GM23338 (cell line): Measurements from ENCODE around the gene POLR3G. TPM values are rescaled to one million over a fixed set of nuclear protein-coding genes. Genes with fewer than 3 reads are reported as not detected.

Experiments
- ATAC-seq: fragments of 200-7000 bp; cut with Tn5 transposase; 3 replicates; pipeline ENCODE4 v1.9.1; 2020
- DNase-seq: peaks from one replicate; pipeline ENCODE4 v3.0.0-alpha.2; 2015; ENCODE audit warnings: low spot score
- H2AFZ ChIP-seq: fragments of 200-600 bp; sonication (generic); 2 replicates; pipeline ENCODE4 v1.8.0; 2016; ENCODE audit warnings: antibody characterized with exemption, mild to moderate bottlenecking, moderate library complexity
- H3F3A ChIP-seq: fragments of 200-600 bp; sonication (generic); replicated peaks from 2 replicates; pipeline ENCODE4 v1.8.0; 2017; ENCODE audit warnings: antibody characterized with exemption, mixed run types, low read depth
- H3K27ac ChIP-seq: fragments of 200-600 bp; sonication (generic); 2 replicates; pipeline ENCODE4 v1.6.1; 2016; ENCODE audit warnings: low read depth
- H3K27me3 ChIP-seq: fragments of 200-600 bp; sonication (generic); 2 replicates; pipeline ENCODE4 v1.8.0; 2016; ENCODE audit warnings: mild to moderate bottlenecking, mixed run types, moderate library complexity; ENCODE audit not compliant: insufficient read depth
- H3K36me3 ChIP-seq: fragments of 200-600 bp; sonication (generic); 2 replicates; pipeline ENCODE4 v1.8.0; 2016; ENCODE audit warnings: mild to moderate bottlenecking; ENCODE audit not compliant: insufficient read depth
- H3K4me1 ChIP-seq: fragments of 200-600 bp; sonication (generic); 2 replicates; pipeline ENCODE4 v1.8.0; 2016; ENCODE audit warnings: mild to moderate bottlenecking, moderate library complexity; ENCODE audit not compliant: insufficient read depth
- H3K4me2 ChIP-seq: fragments of 200-600 bp; sonication (generic); 2 replicates; pipeline ENCODE4 v1.7.1; 2017; ENCODE audit warnings: mixed run types
- H3K4me3 ChIP-seq: fragments of 200-600 bp; sonication (generic); 2 replicates; pipeline ENCODE4 v1.6.1; 2016; ENCODE audit warnings: mixed run types
- H3K79me2 ChIP-seq: fragments of 200-600 bp; sonication (generic); replicated peaks from 2 replicates; pipeline ENCODE4 v1.8.0; 2017; ENCODE audit warnings: mild to moderate bottlenecking; ENCODE audit not compliant: insufficient read depth
- H3K9me2 ChIP-seq: fragments of 200-600 bp; sonication (generic); 2 replicates; pipeline ENCODE4 v1.8.0; 2017; ENCODE audit not compliant: insufficient read depth
- H4K20me1 ChIP-seq: fragments of 200-600 bp; sonication (generic); replicated peaks from 2 replicates; pipeline ENCODE4 v1.8.0; 2017; ENCODE audit warnings: mild to moderate bottlenecking; ENCODE audit not compliant: insufficient read depth
- H3K27ac Mint-ChIP-seq: 2 replicates; pipeline ENCODE4 v1.8.0; 2020; ENCODE audit warnings: inconsistent platforms, mild to moderate bottlenecking, moderate library complexity, mixed read lengths
- H3K27me3 Mint-ChIP-seq: 3 replicates; pipeline ENCODE4 v1.8.0; 2022; ENCODE audit warnings: low read depth, mild to moderate bottlenecking, moderate library complexity, mixed read lengths, inconsistent platforms; ENCODE audit not compliant: insufficient read depth, poor library complexity
- H3K36me3 Mint-ChIP-seq: 3 replicates; pipeline ENCODE4 v1.8.0; 2021; ENCODE audit warnings: low read depth, mild to moderate bottlenecking, inconsistent platforms, moderate library complexity, mixed read lengths
- H3K4me1 Mint-ChIP-seq: 3 replicates; pipeline ENCODE4 v1.8.0; 2020; ENCODE audit warnings: mild to moderate bottlenecking, inconsistent platforms, mixed read lengths
- H3K4me3 Mint-ChIP-seq: 3 replicates; pipeline ENCODE4 v1.8.0; 2021; ENCODE audit warnings: moderate library complexity, mild to moderate bottlenecking, inconsistent platforms, mixed read lengths
- H3K9me3 Mint-ChIP-seq: 3 replicates; pipeline ENCODE4 v1.8.0; 2020; ENCODE audit warnings: moderate library complexity, mild to moderate bottlenecking, inconsistent platforms, mixed read lengths
- EZH2phosphoT487 ChIP-seq: fragments of 200-600 bp; sonication (generic); IDR thresholded peaks from one replicate; pipeline ENCODE4 v1.8.1; 2018; ENCODE audit warnings: antibody characterized with exemption; ENCODE audit not compliant: unreplicated experiment
- JUNB ChIP-seq: IDR thresholded peaks from one replicate; pipeline ENCODE4 v1.6.1; 2016; ENCODE audit warnings: antibody characterized with exemption; ENCODE audit not compliant: unreplicated experiment
- NANOG ChIP-seq: IDR thresholded peaks from 2 replicates; pipeline ENCODE4 v1.6.1; 2016; ENCODE audit warnings: antibody characterized with exemption, borderline replicate concordance
- POLR2AphosphoS5 ChIP-seq: IDR thresholded peaks from 2 replicates; pipeline ENCODE4 v1.6.1; 2016; ENCODE audit warnings: antibody characterized with exemption, low read depth
- ZNF114 ChIP-seq: fragments of 250-450 bp; sonication (Bioruptor Pico); IDR thresholded peaks from 2 replicates; pipeline ENCODE4 v1.5.0; 2020; ENCODE audit warnings: mild to moderate bottlenecking, moderate library complexity
- ZNF331 ChIP-seq: fragments of 250-450 bp; sonication (Bioruptor Pico); IDR thresholded peaks from 2 replicates; pipeline ENCODE4 v1.5.0; 2020; ENCODE audit warnings: low read depth, mild to moderate bottlenecking, moderate library complexity
- polyA plus RNA-seq: library from polyadenylated mRNA; unstranded; fragments of >200 nt; fragmentation: Nextera tagmentation; extraction: Ambion mirVana; gene quantifications from 2 replicates; pipeline ENCODE4 v1.2.1, GENCODE V29; 2016
- total RNA-seq: library from RNA; depleted of rRNA; stranded (reverse); fragments of >200 nt; shearing (Covaris generic); gene quantifications from 2 replicates; pipeline ENCODE4 v1.2.3, GENCODE V29; 2014
- TF ChIP-seq, protein P1 (sequence below): fragments of 250-450 bp; sonication (Bioruptor Pico); IDR thresholded peaks from 2 replicates; pipeline ENCODE4 v1.5.0; 2020; ENCODE audit warnings: mild to moderate bottlenecking, moderate library complexity

POLR3G gene
- total and polyA plus RNA-seq, 2 experiments from 2014 or later = 147 to 376 TPM

DNA sequence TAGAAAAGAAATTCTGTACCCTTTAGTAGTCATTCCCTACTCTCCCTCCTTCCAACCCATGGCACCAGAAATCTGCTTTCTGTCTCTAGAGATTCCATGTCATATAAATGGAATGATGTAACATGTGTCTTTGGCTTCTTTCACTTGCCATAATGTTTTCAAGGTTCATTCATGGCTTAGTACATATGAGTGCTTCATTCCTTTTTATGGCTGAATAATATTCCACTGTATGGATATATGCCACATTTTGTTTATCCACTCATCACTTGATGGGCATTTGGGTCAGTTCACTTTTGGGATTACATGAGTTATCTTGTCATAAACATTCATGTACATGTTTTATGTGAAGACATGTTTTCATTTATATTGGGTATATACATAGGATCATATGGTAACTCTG is 19.4 kb downstream of the POLR3G start:
- peaks cover 87% of the 10 kb centered on the region for H3K36me3 Mint-ChIP-seq
- H3F3A ChIP-seq = peaks cover 15% of the 10 kb centered on the region; the same call in 1 of the 2 replicates

More for the DNA sequence above, 19.4 kb downstream of the POLR3G start:
- Histone ChIP-seq H3K27ac (no peak overlapping the region), H3K9me2 (no peaks in the 10 kb centered on the region), H3K4me3 (no peak overlapping the region), H3K4me2 (no peak overlapping the region), H4K20me1 (0 out of 2 replicates have a peak, but pooled peaks cover 11% of the 10 kb centered on the region), H2AFZ (no peak overlapping the region), H3K4me1 (no peaks in the 10 kb centered on the region), H3K79me2 (no peaks in the 10 kb centered on the region; the same call in 1 of the 2 replicates), H3K36me3 (peaks cover 42% of the 10 kb centered on the region), H3K27me3 (no peaks in the 10 kb centered on the region)
- Mint-ChIP-seq H3K4me1 (no peaks in the 10 kb centered on the region), H3K9me3 (no peaks in the 10 kb centered on the region; the same call in 2 of the 3 replicates), H3K27me3 (no peaks in the 10 kb centered on the region), H3K4me3 (no peak overlapping the region), H3K27ac (no peak overlapping the region)
- ATAC-seq (no peak), DNase-seq (no peak)
- TF ChIP-seq, protein P1, sequence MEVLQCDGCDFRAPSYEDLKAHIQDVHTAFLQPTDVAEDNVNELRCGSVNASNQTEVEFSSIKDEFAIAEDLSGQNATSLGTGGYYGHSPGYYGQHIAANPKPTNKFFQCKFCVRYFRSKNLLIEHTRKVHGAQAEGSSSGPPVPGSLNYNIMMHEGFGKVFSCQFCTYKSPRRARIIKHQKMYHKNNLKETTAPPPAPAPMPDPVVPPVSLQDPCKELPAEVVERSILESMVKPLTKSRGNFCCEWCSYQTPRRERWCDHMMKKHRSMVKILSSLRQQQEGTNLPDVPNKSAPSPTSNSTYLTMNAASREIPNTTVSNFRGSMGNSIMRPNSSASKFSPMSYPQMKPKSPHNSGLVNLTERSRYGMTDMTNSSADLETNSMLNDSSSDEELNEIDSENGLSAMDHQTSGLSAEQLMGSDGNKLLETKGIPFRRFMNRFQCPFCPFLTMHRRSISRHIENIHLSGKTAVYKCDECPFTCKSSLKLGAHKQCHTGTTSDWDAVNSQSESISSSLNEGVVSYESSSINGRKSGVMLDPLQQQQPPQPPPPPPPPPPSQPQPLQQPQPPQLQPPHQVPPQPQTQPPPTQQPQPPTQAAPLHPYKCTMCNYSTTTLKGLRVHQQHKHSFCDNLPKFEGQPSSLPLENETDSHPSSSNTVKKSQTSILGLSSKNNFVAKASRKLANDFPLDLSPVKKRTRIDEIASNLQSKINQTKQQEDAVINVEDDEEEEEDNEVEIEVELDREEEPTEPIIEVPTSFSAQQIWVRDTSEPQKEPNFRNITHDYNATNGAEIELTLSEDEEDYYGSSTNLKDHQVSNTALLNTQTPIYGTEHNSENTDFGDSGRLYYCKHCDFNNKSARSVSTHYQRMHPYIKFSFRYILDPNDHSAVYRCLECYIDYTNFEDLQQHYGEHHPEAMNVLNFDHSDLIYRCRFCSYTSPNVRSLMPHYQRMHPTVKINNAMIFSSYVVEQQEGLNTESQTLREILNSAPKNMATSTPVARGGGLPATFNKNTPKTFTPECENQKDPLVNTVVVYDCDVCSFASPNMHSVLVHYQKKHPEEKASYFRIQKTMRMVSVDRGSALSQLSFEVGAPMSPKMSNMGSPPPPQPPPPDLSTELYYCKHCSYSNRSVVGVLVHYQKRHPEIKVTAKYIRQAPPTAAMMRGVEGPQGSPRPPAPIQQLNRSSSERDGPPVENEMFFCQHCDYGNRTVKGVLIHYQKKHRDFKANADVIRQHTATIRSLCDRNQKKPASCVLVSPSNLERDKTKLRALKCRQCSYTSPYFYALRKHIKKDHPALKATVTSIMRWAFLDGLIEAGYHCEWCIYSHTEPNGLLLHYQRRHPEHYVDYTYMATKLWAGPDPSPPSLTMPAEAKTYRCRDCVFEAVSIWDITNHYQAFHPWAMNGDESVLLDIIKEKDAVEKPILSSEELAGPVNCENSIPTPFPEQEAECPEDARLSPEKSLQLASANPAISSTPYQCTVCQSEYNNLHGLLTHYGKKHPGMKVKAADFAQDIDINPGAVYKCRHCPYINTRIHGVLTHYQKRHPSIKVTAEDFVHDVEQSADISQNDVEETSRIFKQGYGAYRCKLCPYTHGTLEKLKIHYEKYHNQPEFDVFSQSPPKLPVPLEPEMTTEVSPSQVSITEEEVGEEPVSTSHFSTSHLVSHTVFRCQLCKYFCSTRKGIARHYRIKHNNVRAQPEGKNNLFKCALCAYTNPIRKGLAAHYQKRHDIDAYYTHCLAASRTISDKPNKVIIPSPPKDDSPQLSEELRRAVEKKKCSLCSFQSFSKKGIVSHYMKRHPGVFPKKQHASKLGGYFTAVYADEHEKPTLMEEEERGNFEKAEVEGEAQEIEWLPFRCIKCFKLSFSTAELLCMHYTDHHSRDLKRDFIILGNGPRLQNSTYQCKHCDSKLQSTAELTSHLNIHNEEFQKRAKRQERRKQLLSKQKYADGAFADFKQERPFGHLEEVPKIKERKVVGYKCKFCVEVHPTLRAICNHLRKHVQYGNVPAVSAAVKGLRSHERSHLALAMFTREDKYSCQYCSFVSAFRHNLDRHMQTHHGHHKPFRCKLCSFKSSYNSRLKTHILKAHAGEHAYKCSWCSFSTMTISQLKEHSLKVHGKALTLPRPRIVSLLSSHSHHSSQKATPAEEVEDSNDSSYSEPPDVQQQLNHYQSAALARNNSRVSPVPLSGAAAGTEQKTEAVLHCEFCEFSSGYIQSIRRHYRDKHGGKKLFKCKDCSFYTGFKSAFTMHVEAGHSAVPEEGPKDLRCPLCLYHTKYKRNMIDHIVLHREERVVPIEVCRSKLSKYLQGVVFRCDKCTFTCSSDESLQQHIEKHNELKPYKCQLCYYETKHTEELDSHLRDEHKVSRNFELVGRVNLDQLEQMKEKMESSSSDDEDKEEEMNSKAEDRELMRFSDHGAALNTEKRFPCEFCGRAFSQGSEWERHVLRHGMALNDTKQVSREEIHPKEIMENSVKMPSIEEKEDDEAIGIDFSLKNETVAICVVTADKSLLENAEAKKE = no peak
- no peak for TF ChIP-seq JUNB
- TF ChIP-seq ZNF331 (CRISPR knock-in tag) = no peak
- peak; percentile 20 for TF ChIP-seq EZH2phosphoT487
- TF ChIP-seq POLR2AphosphoS5 = no peak
- TF ChIP-seq NANOG = no peak
- no peak for TF ChIP-seq ZNF114 (CRISPR knock-in tag)
